ENCODE results near the gene CTNNA2.

DNA sequence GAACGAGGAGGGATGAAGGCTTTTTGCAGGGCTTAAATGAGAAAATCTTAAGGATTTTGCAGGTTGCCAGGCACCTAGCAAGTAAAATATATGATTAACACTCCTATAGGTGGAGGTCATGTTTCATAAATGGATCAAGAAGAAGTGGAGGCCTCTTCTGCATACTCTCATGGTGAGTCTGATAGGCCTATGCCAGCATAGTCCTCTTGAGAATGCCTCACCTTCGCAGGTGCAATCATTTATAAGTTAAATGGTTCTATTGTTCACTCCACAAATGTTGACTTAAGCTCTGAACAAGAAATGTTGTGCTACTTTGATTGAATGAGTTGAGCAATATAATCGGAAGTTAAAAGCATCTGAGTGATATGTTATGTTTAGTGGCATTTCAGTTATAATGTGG lies 779.6 kb downstream of the CTNNA2 start:
- no peak for TF ChIP-seq POLR2AphosphoS5 (IDR thresholded peaks at IDR 0.05)
- TF ChIP-seq, protein P1, sequence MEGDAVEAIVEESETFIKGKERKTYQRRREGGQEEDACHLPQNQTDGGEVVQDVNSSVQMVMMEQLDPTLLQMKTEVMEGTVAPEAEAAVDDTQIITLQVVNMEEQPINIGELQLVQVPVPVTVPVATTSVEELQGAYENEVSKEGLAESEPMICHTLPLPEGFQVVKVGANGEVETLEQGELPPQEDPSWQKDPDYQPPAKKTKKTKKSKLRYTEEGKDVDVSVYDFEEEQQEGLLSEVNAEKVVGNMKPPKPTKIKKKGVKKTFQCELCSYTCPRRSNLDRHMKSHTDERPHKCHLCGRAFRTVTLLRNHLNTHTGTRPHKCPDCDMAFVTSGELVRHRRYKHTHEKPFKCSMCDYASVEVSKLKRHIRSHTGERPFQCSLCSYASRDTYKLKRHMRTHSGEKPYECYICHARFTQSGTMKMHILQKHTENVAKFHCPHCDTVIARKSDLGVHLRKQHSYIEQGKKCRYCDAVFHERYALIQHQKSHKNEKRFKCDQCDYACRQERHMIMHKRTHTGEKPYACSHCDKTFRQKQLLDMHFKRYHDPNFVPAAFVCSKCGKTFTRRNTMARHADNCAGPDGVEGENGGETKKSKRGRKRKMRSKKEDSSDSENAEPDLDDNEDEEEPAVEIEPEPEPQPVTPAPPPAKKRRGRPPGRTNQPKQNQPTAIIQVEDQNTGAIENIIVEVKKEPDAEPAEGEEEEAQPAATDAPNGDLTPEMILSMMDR (IDR thresholded peaks at IDR 0.05): no peak

Data from transverse colon (tissue), 4 donors.